Measurements from ENCODE around the gene NCOA3.

Gene NCOA3

GRCh38 chr20:47568837-47569410 is 67.2 kb downstream of the NCOA3 start:
- in situ Hi-C loops (cut with MboI; ENCODE audit: low pct_unique_long_range_greater_than_20kb, low sequenced_read_pairs, unreplicated experiment): no loop called here
- no peak for TF ChIP-seq CTCF (IDR thresholded peaks at IDR 0.05; ENCODE audit: extremely low read depth, insufficient read depth, missing control alignments)
- DNase-seq (ENCODE audit: low spot score): no peak

GRCh38 chr20:47571426-47571825 is 69.7 kb downstream of the NCOA3 start:
- in situ Hi-C loops (cut with MboI; ENCODE audit: low pct_unique_long_range_greater_than_20kb, low sequenced_read_pairs, unreplicated experiment): no loop called here
- no peak for DNase-seq (ENCODE audit: low spot score)
- no peak for TF ChIP-seq CTCF (IDR thresholded peaks at IDR 0.05; ENCODE audit: extremely low read depth, insufficient read depth, missing control alignments)

GRCh38 chr20:47572105-47572729 is 70.5 kb downstream of the NCOA3 start:
- TF ChIP-seq CTCF (IDR thresholded peaks at IDR 0.05; ENCODE audit: extremely low read depth, insufficient read depth, missing control alignments): no peak
- no peak for DNase-seq (ENCODE audit: low spot score)
- in situ Hi-C loops (cut with MboI; ENCODE audit: low pct_unique_long_range_greater_than_20kb, low sequenced_read_pairs, unreplicated experiment): no loop called here

GRCh38 chr20:47573559-47573958 is 71.9 kb downstream of the NCOA3 start:
- TF ChIP-seq CTCF (IDR thresholded peaks at IDR 0.05; ENCODE audit: extremely low read depth, insufficient read depth, missing control alignments): no peak
- in situ Hi-C loops (cut with MboI; ENCODE audit: low pct_unique_long_range_greater_than_20kb, low sequenced_read_pairs, unreplicated experiment): no loop called here
- no peak for DNase-seq (ENCODE audit: low spot score)

GRCh38 chr20:47574616-47575364 is 73.1 kb downstream of the NCOA3 start:
- in situ Hi-C loops (cut with MboI; ENCODE audit: low pct_unique_long_range_greater_than_20kb, low sequenced_read_pairs, unreplicated experiment): no loop called here
- no peak for DNase-seq (ENCODE audit: low spot score)
- no peak for TF ChIP-seq CTCF (IDR thresholded peaks at IDR 0.05; ENCODE audit: extremely low read depth, insufficient read depth, missing control alignments)

- in situ Hi-C loops (cut with MboI; ENCODE audit: low pct_unique_long_range_greater_than_20kb, low sequenced_read_pairs, unreplicated experiment): no loop called here
- DNase-seq (ENCODE audit: low spot score): peak; percentile 58
- no peak for TF ChIP-seq CTCF (IDR thresholded peaks at IDR 0.05; ENCODE audit: extremely low read depth, insufficient read depth, missing control alignments)
Measured at GRCh38 chr20:47576516-47577033, 74.9 kb downstream of the NCOA3 start.

All from GM13977 (cell line).